ENCODE results near the gene KDM2A.

The KDM2A gene

DNA sequence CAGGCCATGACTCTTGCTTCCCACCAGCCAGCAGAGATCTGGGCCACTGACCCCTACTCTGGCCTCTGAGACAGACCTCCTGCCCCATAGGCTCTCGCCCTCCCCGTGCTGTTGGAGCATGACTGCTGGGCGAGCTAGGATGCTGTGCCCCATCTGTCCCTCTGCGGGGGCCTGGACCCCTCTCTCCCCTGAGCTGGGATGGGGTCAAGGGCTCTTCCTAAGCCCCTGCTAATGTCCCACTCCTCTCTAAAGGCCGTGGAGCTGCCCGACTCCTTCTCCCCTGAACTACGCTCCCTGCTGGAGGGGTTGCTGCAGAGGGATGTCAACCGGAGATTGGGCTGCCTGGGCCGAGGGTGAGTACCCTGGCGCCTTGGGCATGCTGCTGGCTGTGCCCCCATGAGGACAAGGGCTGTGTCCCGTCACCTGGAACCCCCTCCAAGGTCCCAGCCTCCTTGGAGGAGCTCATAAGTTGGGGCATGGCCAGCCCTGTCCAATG, 163.9 kb downstream of the KDM2A start:
- Mint-ChIP-seq H3K4me1 (peaks cover 9% of the 10 kb centered on the region), H3K4me3 (no peak overlapping the region), H3K9me3 (no peaks in the 10 kb centered on the region), H3K27me3 (ENCODE audit: low read depth) (no peaks in the 10 kb centered on the region), H3K36me3 (ENCODE audit: low read depth) (peaks cover 24% of the 10 kb centered on the region), H3K27ac (no peak overlapping the region)
- TF ChIP-seq, protein P1, sequence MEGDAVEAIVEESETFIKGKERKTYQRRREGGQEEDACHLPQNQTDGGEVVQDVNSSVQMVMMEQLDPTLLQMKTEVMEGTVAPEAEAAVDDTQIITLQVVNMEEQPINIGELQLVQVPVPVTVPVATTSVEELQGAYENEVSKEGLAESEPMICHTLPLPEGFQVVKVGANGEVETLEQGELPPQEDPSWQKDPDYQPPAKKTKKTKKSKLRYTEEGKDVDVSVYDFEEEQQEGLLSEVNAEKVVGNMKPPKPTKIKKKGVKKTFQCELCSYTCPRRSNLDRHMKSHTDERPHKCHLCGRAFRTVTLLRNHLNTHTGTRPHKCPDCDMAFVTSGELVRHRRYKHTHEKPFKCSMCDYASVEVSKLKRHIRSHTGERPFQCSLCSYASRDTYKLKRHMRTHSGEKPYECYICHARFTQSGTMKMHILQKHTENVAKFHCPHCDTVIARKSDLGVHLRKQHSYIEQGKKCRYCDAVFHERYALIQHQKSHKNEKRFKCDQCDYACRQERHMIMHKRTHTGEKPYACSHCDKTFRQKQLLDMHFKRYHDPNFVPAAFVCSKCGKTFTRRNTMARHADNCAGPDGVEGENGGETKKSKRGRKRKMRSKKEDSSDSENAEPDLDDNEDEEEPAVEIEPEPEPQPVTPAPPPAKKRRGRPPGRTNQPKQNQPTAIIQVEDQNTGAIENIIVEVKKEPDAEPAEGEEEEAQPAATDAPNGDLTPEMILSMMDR (IDR thresholded peaks at IDR 0.05; ENCODE audit: unreplicated experiment in 3 of 3): no peak

DNA sequence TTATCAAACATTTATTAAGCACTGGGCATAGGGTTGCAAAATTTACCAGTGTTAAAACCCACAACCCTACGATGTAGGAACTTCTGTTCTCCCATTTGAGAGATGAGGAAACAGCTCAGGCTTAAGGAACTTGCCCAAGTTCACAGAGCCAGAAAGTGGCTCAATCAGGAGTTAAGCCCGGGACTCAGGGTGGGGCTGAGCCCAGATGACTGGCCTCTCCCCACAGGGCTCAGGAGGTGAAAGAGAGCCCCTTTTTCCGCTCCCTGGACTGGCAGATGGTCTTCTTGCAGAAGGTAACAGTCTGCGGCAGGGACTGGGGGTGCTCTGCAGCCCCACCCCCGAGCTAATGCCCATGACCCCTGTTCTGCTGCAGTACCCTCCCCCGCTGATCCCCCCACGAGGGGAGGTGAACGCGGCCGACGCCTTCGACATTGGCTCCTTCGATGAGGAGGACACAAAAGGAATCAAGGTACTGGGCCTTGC, 164.5 kb downstream of the KDM2A start:
- Mint-ChIP-seq H3K9me3 (no peaks in the 10 kb centered on the region), H3K27ac (no peak overlapping the region), H3K27me3 (ENCODE audit: low read depth) (no peaks in the 10 kb centered on the region), H3K4me1 (peaks cover 11% of the 10 kb centered on the region), H3K36me3 (ENCODE audit: low read depth) (peaks cover 24% of the 10 kb centered on the region), H3K4me3 (no peak overlapping the region)
- TF ChIP-seq, protein P1 (IDR thresholded peaks at IDR 0.05; ENCODE audit: unreplicated experiment in 3 of 3): no peak

DNA sequence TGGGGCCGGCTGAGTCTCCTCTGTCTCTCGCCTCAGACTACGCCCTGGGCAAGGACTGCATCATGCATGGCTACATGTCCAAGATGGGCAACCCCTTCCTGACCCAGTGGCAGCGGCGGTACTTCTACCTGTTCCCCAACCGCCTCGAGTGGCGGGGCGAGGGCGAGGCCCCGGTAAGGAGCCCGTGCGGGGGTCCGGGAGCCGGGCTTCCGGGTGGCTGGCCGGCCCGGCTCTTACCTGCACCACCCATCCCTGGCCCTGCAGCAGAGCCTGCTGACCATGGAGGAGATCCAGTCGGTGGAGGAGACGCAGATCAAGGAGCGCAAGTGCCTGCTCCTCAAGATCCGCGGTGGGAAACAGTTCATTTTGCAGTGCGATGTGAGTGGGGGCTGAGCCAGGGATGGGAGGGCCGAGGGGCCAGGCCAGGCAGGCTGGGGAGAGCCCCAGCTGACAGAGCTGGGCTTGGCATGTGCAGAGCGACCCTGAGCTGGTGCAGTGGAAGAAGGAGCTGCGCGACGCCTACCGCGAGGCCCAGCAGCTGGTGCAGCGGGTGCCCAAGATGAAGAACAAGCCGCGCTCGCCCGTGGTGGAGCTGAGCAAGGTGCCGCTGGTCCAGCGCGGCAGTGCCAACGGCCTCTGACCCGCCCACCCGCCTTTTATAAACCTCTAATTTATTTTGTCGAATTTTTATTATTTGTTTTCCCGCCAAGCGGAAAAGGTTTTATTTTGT, 165.9 kb downstream of the KDM2A start:
- TF ChIP-seq, protein P1 (IDR thresholded peaks at IDR 0.05; ENCODE audit: unreplicated experiment in 3 of 3): no peak
- no peak overlapping the region for H3K4me3 Mint-ChIP-seq
- no peaks in the 10 kb centered on the region for H3K9me3 Mint-ChIP-seq
- H3K4me1 Mint-ChIP-seq: peaks cover 11% of the 10 kb centered on the region
- H3K27me3 Mint-ChIP-seq (ENCODE audit: low read depth): no peaks in the 10 kb centered on the region
- H3K36me3 Mint-ChIP-seq (ENCODE audit: low read depth): peaks cover 16% of the 10 kb centered on the region
- H3K27ac Mint-ChIP-seq: no peak overlapping the region

DNA sequence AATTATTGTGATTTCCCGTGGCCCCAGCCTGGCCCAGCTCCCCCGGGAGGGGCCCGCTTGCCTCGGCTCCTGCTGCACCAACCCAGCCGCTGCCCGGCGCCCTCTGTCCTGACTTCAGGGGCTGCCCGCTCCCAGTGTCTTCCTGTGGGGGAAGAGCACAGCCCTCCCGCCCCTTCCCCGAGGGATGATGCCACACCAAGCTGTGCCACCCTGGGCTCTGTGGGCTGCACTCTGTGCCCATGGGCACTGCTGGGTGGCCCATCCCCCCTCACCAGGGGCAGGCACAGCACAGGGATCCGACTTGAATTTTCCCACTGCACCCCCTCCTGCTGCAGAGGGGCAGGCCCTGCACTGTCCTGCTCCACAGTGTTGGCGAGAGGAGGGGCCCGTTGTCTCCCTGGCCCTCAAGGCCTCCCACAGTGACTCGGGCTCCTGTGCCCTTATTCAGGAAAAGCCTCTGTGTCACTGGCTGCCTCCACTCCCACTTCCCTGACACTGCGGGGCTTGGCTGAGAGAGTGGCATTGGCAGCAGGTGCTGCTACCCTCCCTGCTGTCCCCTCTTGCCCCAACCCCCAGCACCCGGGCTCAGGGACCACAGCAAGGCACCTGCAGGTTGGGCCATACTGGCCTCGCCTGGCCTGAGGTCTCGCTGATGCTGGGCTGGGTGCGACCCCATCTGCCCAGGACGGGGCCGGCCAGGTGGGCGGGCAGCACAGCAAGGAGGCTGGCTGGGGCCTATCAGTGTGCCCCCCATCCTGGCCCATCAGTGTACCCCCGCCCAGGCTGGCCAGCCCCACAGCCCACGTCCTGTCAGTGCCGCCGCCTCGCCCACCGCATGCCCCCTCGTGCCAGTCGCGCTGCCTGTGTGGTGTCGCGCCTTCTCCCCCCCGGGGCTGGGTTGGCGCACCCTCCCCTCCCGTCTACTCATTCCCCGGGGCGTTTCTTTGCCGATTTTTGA, 166.8 kb downstream of the KDM2A start:
- H3K4me1 Mint-ChIP-seq: peaks cover 11% of the 10 kb centered on the region
- H3K9me3 Mint-ChIP-seq: no peaks in the 10 kb centered on the region
- H3K27me3 Mint-ChIP-seq (ENCODE audit: low read depth): no peaks in the 10 kb centered on the region
- H3K4me3 Mint-ChIP-seq: no peak overlapping the region
- H3K36me3 Mint-ChIP-seq (ENCODE audit: low read depth): peaks cover 8% of the 10 kb centered on the region
- H3K27ac Mint-ChIP-seq: no peak overlapping the region
- TF ChIP-seq, protein P1 (IDR thresholded peaks at IDR 0.05; ENCODE audit: unreplicated experiment in 3 of 3): no peak

DNA sequence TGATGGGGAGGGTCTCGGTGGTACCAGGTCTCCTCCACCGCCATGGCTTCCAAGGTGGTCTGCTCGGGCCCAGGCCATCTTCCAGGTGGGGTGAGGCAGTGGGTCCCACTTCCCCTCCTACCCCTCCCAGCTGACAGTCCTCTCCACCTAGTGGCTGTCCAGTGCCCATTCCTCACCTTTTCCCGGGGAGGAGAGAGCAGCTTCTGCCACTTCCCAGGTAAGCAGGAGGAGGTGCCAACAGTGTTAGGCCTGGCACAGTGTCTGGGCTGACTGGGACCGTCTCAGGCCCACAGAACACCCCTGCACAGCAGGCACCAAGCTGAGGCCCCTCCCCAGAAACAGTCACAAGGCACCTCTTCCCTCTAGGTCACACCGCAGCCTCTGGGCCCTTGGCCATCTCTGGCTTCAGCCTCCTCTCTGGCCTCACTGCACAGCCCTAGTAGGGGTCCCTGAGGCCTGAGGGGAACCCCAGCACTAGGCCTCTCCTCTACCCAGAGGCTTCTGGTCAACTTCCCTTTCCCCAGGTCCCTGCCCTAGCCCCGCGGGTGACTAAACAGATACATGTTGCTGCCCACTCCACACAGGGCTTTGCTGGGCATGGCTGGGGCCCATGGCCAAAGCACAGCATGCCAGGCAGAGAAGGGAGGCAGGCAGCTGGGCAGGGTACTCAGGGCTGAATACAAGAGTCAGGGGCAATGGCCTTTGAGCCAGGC, 167.7 kb downstream of the KDM2A start:
- no peaks in the 10 kb centered on the region for H3K9me3 Mint-ChIP-seq
- H3K27me3 Mint-ChIP-seq (ENCODE audit: low read depth): no peaks in the 10 kb centered on the region

More for the DNA sequence above, 167.7 kb downstream of the KDM2A start:
- Mint-ChIP-seq H3K27ac (peak overlapping the region; percentile 97 to 99 (median 97)), H3K4me1 (peaks cover 11% of the 10 kb centered on the region), H3K4me3 (peak overlapping the region; percentile 83 to 86 (median 84)), H3K36me3 (ENCODE audit: low read depth) (peaks cover 8% of the 10 kb centered on the region)
- TF ChIP-seq, protein P1 (IDR thresholded peaks at IDR 0.05; ENCODE audit: unreplicated experiment in 3 of 3): no peak

All from nephron (organoid).